SK-N-SH (cell line): ENCODE results near the gene KLK11.

Source experiments
- EP300 ChIP-seq, 2 experiments: IDR thresholded peaks; 2 replicates each; pipeline versions ENCODE4 v1.4.0 to v1.6.1; 2012; ENCODE audit warnings: borderline replicate concordance in 1 of 2, low read depth in 1 of 2, low read length in 1 of 2
- FOSL2 ChIP-seq: IDR thresholded peaks from 2 replicates; pipeline ENCODE4 v1.4.0; 2012; ENCODE audit warnings: low read depth, mild to moderate bottlenecking, moderate library complexity, borderline replicate concordance
- POLR2AphosphoS5 ChIP-seq: IDR thresholded peaks from 2 replicates; pipeline ENCODE4 v1.6.1; 2012; ENCODE audit warnings: low read depth, low read length
- RFX5 ChIP-seq: IDR thresholded peaks from 2 replicates; pipeline ENCODE4 v1.6.1; 2012; ENCODE audit warnings: mild to moderate bottlenecking, improper control_type of control experiment, low read length
- SIN3A ChIP-seq: IDR thresholded peaks from 2 replicates; pipeline ENCODE4 v1.6.1; 2012; ENCODE audit warnings: low read depth, mild to moderate bottlenecking, low read length, moderate library complexity, borderline replicate concordance
- SMC3 ChIP-seq: IDR thresholded peaks from 2 replicates; pipeline ENCODE4 v1.6.1; 2012; ENCODE audit warnings: low read depth, low read length, improper control_type of control experiment
- TAF1 ChIP-seq: IDR thresholded peaks from 2 replicates; pipeline ENCODE4 v1.6.1; 2012; ENCODE audit warnings: low read depth, mild to moderate bottlenecking, low read length, moderate library complexity, borderline replicate concordance
- ZBTB33 ChIP-seq: IDR thresholded peaks from 2 replicates; pipeline ENCODE4 v1.4.0; 2012; ENCODE audit warnings: low read depth, borderline replicate concordance
- TF ChIP-seq, protein P1 (sequence below): fragments of 200-600 bp; sonication (generic); IDR thresholded peaks from 2 replicates; pipeline ENCODE4 v1.6.1; 2017; ENCODE audit warnings: antibody characterized with exemption, mild to moderate bottlenecking, moderate library complexity
- TF ChIP-seq, protein P2 (sequence below): IDR thresholded peaks from 2 replicates; pipeline ENCODE4 v1.6.1; 2012; ENCODE audit warnings: mild to moderate bottlenecking, low read depth, low read length, moderate library complexity
- TF ChIP-seq, protein P3 (sequence below): fragments of 150-350 bp; IDR thresholded peaks from 2 replicates; pipeline ENCODE4 v1.6.1; 2017; ENCODE audit warnings: antibody characterized with exemption, low read length, low read depth, borderline replicate concordance

- TF ChIP-seq EP300 (IDR thresholded peaks at IDR 0.05; ENCODE audit: borderline replicate concordance in 1 of 2, low read depth in 1 of 2, low read length in 1 of 2) (no peak), RFX5 (no peak), TAF1 (no peak), ZBTB33 (no peak), FOSL2 (no peak), POLR2AphosphoS5 (no peak), SIN3A (no peak), SMC3 (no peak)
- TF ChIP-seq, protein P1, sequence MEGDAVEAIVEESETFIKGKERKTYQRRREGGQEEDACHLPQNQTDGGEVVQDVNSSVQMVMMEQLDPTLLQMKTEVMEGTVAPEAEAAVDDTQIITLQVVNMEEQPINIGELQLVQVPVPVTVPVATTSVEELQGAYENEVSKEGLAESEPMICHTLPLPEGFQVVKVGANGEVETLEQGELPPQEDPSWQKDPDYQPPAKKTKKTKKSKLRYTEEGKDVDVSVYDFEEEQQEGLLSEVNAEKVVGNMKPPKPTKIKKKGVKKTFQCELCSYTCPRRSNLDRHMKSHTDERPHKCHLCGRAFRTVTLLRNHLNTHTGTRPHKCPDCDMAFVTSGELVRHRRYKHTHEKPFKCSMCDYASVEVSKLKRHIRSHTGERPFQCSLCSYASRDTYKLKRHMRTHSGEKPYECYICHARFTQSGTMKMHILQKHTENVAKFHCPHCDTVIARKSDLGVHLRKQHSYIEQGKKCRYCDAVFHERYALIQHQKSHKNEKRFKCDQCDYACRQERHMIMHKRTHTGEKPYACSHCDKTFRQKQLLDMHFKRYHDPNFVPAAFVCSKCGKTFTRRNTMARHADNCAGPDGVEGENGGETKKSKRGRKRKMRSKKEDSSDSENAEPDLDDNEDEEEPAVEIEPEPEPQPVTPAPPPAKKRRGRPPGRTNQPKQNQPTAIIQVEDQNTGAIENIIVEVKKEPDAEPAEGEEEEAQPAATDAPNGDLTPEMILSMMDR: no peak
- TF ChIP-seq, protein P2, sequence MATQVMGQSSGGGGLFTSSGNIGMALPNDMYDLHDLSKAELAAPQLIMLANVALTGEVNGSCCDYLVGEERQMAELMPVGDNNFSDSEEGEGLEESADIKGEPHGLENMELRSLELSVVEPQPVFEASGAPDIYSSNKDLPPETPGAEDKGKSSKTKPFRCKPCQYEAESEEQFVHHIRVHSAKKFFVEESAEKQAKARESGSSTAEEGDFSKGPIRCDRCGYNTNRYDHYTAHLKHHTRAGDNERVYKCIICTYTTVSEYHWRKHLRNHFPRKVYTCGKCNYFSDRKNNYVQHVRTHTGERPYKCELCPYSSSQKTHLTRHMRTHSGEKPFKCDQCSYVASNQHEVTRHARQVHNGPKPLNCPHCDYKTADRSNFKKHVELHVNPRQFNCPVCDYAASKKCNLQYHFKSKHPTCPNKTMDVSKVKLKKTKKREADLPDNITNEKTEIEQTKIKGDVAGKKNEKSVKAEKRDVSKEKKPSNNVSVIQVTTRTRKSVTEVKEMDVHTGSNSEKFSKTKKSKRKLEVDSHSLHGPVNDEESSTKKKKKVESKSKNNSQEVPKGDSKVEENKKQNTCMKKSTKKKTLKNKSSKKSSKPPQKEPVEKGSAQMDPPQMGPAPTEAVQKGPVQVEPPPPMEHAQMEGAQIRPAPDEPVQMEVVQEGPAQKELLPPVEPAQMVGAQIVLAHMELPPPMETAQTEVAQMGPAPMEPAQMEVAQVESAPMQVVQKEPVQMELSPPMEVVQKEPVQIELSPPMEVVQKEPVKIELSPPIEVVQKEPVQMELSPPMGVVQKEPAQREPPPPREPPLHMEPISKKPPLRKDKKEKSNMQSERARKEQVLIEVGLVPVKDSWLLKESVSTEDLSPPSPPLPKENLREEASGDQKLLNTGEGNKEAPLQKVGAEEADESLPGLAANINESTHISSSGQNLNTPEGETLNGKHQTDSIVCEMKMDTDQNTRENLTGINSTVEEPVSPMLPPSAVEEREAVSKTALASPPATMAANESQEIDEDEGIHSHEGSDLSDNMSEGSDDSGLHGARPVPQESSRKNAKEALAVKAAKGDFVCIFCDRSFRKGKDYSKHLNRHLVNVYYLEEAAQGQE: no peak
- TF ChIP-seq, protein P3, sequence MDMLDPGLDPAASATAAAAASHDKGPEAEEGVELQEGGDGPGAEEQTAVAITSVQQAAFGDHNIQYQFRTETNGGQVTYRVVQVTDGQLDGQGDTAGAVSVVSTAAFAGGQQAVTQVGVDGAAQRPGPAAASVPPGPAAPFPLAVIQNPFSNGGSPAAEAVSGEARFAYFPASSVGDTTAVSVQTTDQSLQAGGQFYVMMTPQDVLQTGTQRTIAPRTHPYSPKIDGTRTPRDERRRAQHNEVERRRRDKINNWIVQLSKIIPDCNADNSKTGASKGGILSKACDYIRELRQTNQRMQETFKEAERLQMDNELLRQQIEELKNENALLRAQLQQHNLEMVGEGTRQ: no peak
These were observed 435 bp downstream of the KLK11 start for GRCh38 chr19:51025809-51026553.
